ENCODE measurements around the gene TPRG1L.
A peak's percentile ranks its signal among the peaks of the same experiment; 100 is the strongest.

Gene TPRG1L

DNA sequence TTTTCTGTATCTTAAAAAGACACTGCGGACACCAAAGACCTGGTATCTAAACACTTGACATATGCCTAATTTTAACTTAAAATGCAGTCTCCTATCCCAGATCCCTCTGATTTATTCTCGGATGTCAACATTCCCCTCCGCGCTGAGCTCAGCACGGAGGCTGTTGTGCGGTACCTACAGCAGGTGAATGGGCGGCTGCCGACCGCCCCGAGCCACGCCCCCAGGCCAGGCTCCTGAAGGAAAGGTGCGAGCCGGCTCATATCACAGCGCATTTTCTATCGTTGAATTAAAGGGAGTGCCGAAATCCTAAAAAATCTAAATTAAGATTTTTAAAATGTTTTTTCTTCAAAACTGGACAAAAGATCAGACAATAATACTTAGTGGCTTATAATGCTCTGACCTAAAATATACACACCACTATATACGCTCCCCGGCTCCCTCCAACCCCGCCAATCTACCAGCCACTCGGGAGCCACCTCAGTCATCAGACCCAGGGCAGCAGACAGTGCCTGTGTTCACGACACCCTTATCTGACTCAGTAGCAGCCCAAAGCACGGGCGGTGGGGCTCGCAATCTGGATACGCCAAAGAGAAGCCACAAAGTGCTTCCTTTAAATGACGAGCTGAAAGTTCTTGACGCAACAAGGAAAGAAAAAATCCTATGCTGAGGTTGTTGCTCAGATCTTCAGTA is 21.0 kb downstream of the TPRG1L start:
- no peaks in the 10 kb centered on the region for H3K9me3 ChIP-seq (ENCODE audit: low read length)
- H3K4me1 ChIP-seq (ENCODE audit: insufficient read depth, low read length, severe bottlenecking) = peaks cover 14% of the 10 kb centered on the region
- H3K9ac ChIP-seq (ENCODE audit: low read length) = no peak overlapping the region
- no peak overlapping the region for H3K4me2 ChIP-seq (ENCODE audit: low read length)
- no peaks in the 10 kb centered on the region for H3K9me2 ChIP-seq (ENCODE audit: low read depth, low read length)
- TF ChIP-seq, protein P1, sequence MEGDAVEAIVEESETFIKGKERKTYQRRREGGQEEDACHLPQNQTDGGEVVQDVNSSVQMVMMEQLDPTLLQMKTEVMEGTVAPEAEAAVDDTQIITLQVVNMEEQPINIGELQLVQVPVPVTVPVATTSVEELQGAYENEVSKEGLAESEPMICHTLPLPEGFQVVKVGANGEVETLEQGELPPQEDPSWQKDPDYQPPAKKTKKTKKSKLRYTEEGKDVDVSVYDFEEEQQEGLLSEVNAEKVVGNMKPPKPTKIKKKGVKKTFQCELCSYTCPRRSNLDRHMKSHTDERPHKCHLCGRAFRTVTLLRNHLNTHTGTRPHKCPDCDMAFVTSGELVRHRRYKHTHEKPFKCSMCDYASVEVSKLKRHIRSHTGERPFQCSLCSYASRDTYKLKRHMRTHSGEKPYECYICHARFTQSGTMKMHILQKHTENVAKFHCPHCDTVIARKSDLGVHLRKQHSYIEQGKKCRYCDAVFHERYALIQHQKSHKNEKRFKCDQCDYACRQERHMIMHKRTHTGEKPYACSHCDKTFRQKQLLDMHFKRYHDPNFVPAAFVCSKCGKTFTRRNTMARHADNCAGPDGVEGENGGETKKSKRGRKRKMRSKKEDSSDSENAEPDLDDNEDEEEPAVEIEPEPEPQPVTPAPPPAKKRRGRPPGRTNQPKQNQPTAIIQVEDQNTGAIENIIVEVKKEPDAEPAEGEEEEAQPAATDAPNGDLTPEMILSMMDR (IDR thresholded peaks at IDR 0.05; ENCODE audit: low read length) = no peak
- no peak for TF ChIP-seq EZH2 (IDR thresholded peaks at IDR 0.05; ENCODE audit: borderline replicate concordance, low read length)
- H3K36me3 ChIP-seq (ENCODE audit: insufficient read depth, low read length) = peaks cover 20% of the 10 kb centered on the region; the same call in 1 of the 2 replicates
- no peak overlapping the region for H3K27ac ChIP-seq (ENCODE audit: low read depth, low read length, poor library complexity, severe bottlenecking)
- H3K79me2 ChIP-seq (ENCODE audit: insufficient read depth, low read length) = no peaks in the 10 kb centered on the region
- no peaks in the 10 kb centered on the region for H3F3A ChIP-seq (ENCODE audit: insufficient read depth, low read length)
- H3K4me3 ChIP-seq (ENCODE audit: low read depth, low read length, poor library complexity, severe bottlenecking) = no peak overlapping the region
- no peak overlapping the region for H2AFZ ChIP-seq (ENCODE audit: low read length)
- no peaks in the 10 kb centered on the region for H4K20me1 ChIP-seq (ENCODE audit: insufficient read depth, low read length)
- no peaks in the 10 kb centered on the region for H3K27me3 ChIP-seq (ENCODE audit: insufficient read depth, low read length)

DNA sequence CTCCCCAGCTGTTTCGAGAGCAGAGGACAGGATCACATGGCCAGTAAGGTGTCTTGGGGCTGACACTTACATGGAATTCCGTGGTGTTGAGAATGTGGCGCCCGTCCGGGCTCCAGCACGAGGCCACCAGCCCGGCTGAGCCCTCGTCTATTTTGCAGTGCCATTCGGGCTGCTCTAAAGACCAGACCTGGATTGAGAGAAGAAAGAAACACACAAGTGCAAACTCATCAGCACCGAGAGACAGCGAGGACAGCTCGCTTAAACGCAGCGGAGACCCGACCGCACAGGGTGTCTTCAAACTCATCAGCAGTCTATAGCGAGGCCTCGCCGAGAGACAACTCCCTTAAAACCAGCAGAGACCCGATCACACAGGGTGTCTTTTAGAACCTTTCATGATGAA is 21.8 kb downstream of the TPRG1L start:
- Histone ChIP-seq H3F3A (ENCODE audit: insufficient read depth, low read length) (no peaks in the 10 kb centered on the region), H3K4me2 (ENCODE audit: low read length) (no peak overlapping the region), H4K20me1 (ENCODE audit: insufficient read depth, low read length) (no peaks in the 10 kb centered on the region), H3K4me3 (ENCODE audit: low read depth, low read length, poor library complexity, severe bottlenecking) (no peak overlapping the region), H3K36me3 (ENCODE audit: insufficient read depth, low read length) (peaks cover 20% of the 10 kb centered on the region; the same call in 1 of the 2 replicates), H3K9me3 (ENCODE audit: low read length) (no peaks in the 10 kb centered on the region), H3K27me3 (ENCODE audit: insufficient read depth, low read length) (no peaks in the 10 kb centered on the region; the same call in 1 of the 2 replicates), H3K4me1 (ENCODE audit: insufficient read depth, low read length, severe bottlenecking) (peaks cover 14% of the 10 kb centered on the region), H3K9me2 (ENCODE audit: low read depth, low read length) (no peaks in the 10 kb centered on the region), H3K9ac (ENCODE audit: low read length) (no peak overlapping the region), H3K79me2 (ENCODE audit: insufficient read depth, low read length) (no peaks in the 10 kb centered on the region), H2AFZ (ENCODE audit: low read length) (no peak overlapping the region), H3K27ac (ENCODE audit: low read depth, low read length, poor library complexity, severe bottlenecking) (no peak overlapping the region)
- no peak for TF ChIP-seq EZH2 (IDR thresholded peaks at IDR 0.05; ENCODE audit: borderline replicate concordance, low read length)
- TF ChIP-seq, protein P1 (IDR thresholded peaks at IDR 0.05; ENCODE audit: low read length) = no peak

DNA sequence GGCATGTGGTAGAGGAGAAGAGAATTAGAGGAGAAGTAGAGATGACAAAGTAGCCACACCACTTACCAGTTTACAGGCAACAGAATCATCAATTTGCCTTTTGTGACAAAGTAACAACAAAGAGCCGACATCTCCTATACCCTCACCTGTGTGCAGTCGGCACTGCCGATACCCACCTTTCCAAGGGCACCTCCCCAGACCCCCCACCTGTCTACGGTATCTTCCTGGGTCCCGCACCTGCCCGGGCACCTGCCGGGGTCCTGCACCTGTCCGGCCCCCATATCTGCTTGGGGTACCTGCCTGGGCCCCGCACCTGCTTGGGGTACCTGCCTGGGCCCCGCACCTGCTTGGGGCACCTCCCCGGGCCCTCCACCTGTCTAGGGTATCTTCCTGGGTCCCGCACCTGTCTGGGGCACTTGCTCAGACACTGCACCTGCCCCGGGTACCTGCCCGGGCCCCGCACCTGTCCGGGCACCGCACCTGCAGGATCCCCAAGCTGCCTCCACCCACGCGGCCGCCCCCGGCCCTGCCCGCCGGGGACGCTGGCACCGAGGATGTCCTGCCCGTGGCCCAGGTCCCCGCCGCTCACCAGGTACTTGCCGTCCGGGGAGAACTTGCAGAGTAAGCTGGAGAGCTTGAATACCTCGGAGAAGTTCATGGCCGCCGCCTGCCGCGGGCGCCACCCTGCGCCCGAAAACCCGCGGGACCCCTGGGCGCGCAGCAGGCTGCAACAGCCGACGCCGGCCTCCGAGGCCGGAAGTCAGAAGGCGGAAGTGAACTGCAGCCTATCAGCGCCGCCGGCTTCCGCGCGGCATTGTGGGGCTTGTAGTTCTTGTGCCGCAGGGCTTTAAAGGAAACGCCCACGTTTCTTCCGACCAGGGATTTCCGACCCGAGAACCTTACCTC is 24.8 kb downstream of the TPRG1L start, which contains the start of gene WRAP73:
Gene WRAP73 (minus strand): TSS at position 762 of the 906 bp plus-strand sequence. CDS start 104 bp downstream, at position 658.
- H2AFZ ChIP-seq (ENCODE audit: low read length) = no peak within 1 kb of the TSS

More for the DNA sequence above, 24.8 kb downstream of the TPRG1L start, which contains the start of gene WRAP73:
- H4K20me1 ChIP-seq (ENCODE audit: insufficient read depth, low read length) = no peaks in the 10 kb centered on the region
- no peaks in the 10 kb centered on the region for H3F3A ChIP-seq (ENCODE audit: insufficient read depth, low read length)
- H3K36me3 ChIP-seq (ENCODE audit: insufficient read depth, low read length) = peaks cover 11% of the 10 kb centered on the region; the same call in 1 of the 2 replicates
- H3K27ac ChIP-seq (ENCODE audit: low read depth, low read length, poor library complexity, severe bottlenecking) = no peak within 1 kb of the TSS
- H3K9me3 ChIP-seq (ENCODE audit: low read length) = no peaks in the 10 kb centered on the region
- no peaks in the 10 kb centered on the region for H3K9me2 ChIP-seq (ENCODE audit: low read depth, low read length)
- peak within 1 kb of the TSS; percentile 85 for H3K9ac ChIP-seq (ENCODE audit: low read length)
- no peaks in the 10 kb centered on the region; the same call in 1 of the 2 replicates for H3K27me3 ChIP-seq (ENCODE audit: insufficient read depth, low read length)
- H3K4me1 ChIP-seq (ENCODE audit: insufficient read depth, low read length, severe bottlenecking) = peaks cover 14% of the 10 kb centered on the region
- TF ChIP-seq, protein P1 (IDR thresholded peaks at IDR 0.05; ENCODE audit: low read length) = peak; percentile 41; the same call in 1 of the 2 replicates
- no peak for TF ChIP-seq EZH2 (IDR thresholded peaks at IDR 0.05; ENCODE audit: borderline replicate concordance, low read length)
- H3K79me2 ChIP-seq (ENCODE audit: insufficient read depth, low read length) = no peaks in the 10 kb centered on the region
- H3K4me3 ChIP-seq (ENCODE audit: low read depth, low read length, poor library complexity, severe bottlenecking) = peak within 1 kb of the TSS; percentile 81
- peak within 1 kb of the TSS; percentile 71 for H3K4me2 ChIP-seq (ENCODE audit: low read length)

Data from OCI-LY1 (cell line).